ENCODE results near the gene RBMX. TPM values are rescaled to one million over a fixed set of nuclear protein-coding genes. Genes with fewer than 3 reads are reported as not detected.
A peak's percentile ranks its signal among the peaks of the same experiment; 100 is the strongest.
"Not testable (repeated sequence)": the region's sequence is repeated elsewhere in the genome, so short reads cannot be mapped to it uniquely, and the experiment has no call there.

The RBMX gene
- total RNA-seq = 100 to 1,000 TPM; 296 to 315 TPM

GRCh38 chrX:136880452-136881013 lies at the start of gene RBMX:
Gene RBMX (minus strand): TSS chrX:136880725. CDS start chrX:136879427, 1,298 bp downstream.
- H3K4me1 Mint-ChIP-seq (ENCODE audit: low read depth) = peaks cover 23% of the 10 kb centered on the region

GRCh38 chrX:136921438-136921837 lies 40.9 kb upstream of the RBMX start:
- ATAC-seq (replicated peaks in 1 of 2) = not testable (repeated sequence)

More at GRCh38 chrX:136880452-136881013, at the start of gene RBMX:
- H3K36me3 Mint-ChIP-seq (ENCODE audit: insufficient read depth in 2 of 2) = peaks cover 14 to 28% of the 10 kb centered on the region in 2 donors
- peak within 1 kb of the TSS; percentile 99 for H3K27ac Mint-ChIP-seq
- ATAC-seq (replicated peaks in 1 of 2) (peak; percentile 95), DNase-seq (peak; percentile 87 to 89)
- H3K4me3 Mint-ChIP-seq = peak within 1 kb of the TSS; percentile 89 to 98
- no peaks in the 10 kb centered on the region for H3K27me3 Mint-ChIP-seq (ENCODE audit: low read depth)
- no peaks in the 10 kb centered on the region for H3K9me3 Mint-ChIP-seq

GRCh38 chrX:136920001-136920400 lies 39.5 kb upstream of the RBMX start:
- no peak overlapping the region for H3K27ac Mint-ChIP-seq
- ATAC-seq (replicated peaks in 1 of 2) (no peak), DNase-seq (no peak)
- H3K27me3 Mint-ChIP-seq (ENCODE audit: low read depth) = no peaks in the 10 kb centered on the region
- no peak overlapping the region for H3K4me3 Mint-ChIP-seq
- H3K36me3 Mint-ChIP-seq (ENCODE audit: insufficient read depth in 2 of 2) = no peaks in the 10 kb centered on the region
- peaks cover 0 to 3% of the 10 kb centered on the region in 2 donors for H3K9me3 Mint-ChIP-seq
- H3K4me1 Mint-ChIP-seq (ENCODE audit: low read depth) = no peaks in the 10 kb centered on the region

More at GRCh38 chrX:136921438-136921837, 40.9 kb upstream of the RBMX start:
- H3K4me1 Mint-ChIP-seq (ENCODE audit: low read depth); H3K27ac Mint-ChIP-seq; H3K36me3 Mint-ChIP-seq (ENCODE audit: insufficient read depth in 2 of 2); H3K27me3 Mint-ChIP-seq (ENCODE audit: low read depth); H3K9me3 Mint-ChIP-seq; DNase-seq; H3K4me3 Mint-ChIP-seq: not testable (repeated sequence)

GRCh38 chrX:136916827-136917226 lies 36.3 kb upstream of the RBMX start:
- ATAC-seq (replicated peaks in 1 of 2) = no peak
- H3K4me1 Mint-ChIP-seq (ENCODE audit: low read depth) = peaks cover 6% of the 10 kb centered on the region
- no peaks in the 10 kb centered on the region for H3K9me3 Mint-ChIP-seq
- H3K36me3 Mint-ChIP-seq (ENCODE audit: insufficient read depth in 2 of 2) = no peaks in the 10 kb centered on the region
- H3K27ac Mint-ChIP-seq = no peak overlapping the region
- H3K27me3 Mint-ChIP-seq (ENCODE audit: low read depth) = no peaks in the 10 kb centered on the region
- no peak overlapping the region for H3K4me3 Mint-ChIP-seq
- no peak for DNase-seq

- Mint-ChIP-seq H3K27ac (peak overlapping the region; percentile 40), H3K4me3 (peak overlapping the region; percentile 29 to 72), H3K4me1 (ENCODE audit: low read depth) (peaks cover 26% of the 10 kb centered on the region)
- not testable (repeated sequence) for ATAC-seq (replicated peaks in 1 of 2); H3K9me3 Mint-ChIP-seq; H3K27me3 Mint-ChIP-seq (ENCODE audit: low read depth); H3K36me3 Mint-ChIP-seq (ENCODE audit: insufficient read depth in 2 of 2); DNase-seq
Measured at GRCh38 chrX:136911661-136912060, 31.1 kb upstream of the RBMX start.

GRCh38 chrX:136911253-136911652 lies 30.7 kb upstream of the RBMX start:
- no peak for ATAC-seq (replicated peaks in 1 of 2)
- no peak for DNase-seq
- Mint-ChIP-seq H3K4me1 (ENCODE audit: low read depth) (peaks cover 26% of the 10 kb centered on the region), H3K4me3 (peak overlapping the region; percentile 29 to 72), H3K27me3 (ENCODE audit: low read depth) (peaks cover 6% of the 10 kb centered on the region), H3K27ac (peak overlapping the region; percentile 75), H3K36me3 (ENCODE audit: insufficient read depth in 2 of 2) (no peaks in the 10 kb centered on the region), H3K9me3 (no peaks in the 10 kb centered on the region)

GRCh38 chrX:136910565-136911035 lies 30.1 kb upstream of the RBMX start:
- Mint-ChIP-seq H3K27ac (no peak overlapping the region), H3K27me3 (ENCODE audit: low read depth) (peaks cover 6% of the 10 kb centered on the region), H3K4me1 (ENCODE audit: low read depth) (peaks cover 26% of the 10 kb centered on the region), H3K4me3 (peak overlapping the region; percentile 72 to 98), H3K9me3 (no peaks in the 10 kb centered on the region), H3K36me3 (ENCODE audit: insufficient read depth in 2 of 2) (no peaks in the 10 kb centered on the region)
- no peak for DNase-seq
- no peak for ATAC-seq (replicated peaks in 1 of 2)

- Mint-ChIP-seq H3K9me3 (no peaks in the 10 kb centered on the region), H3K27ac (peak overlapping the region; percentile 11), H3K4me1 (ENCODE audit: low read depth) (peaks cover 26% of the 10 kb centered on the region), H3K27me3 (ENCODE audit: low read depth) (peaks cover 6% of the 10 kb centered on the region), H3K36me3 (ENCODE audit: insufficient read depth in 2 of 2) (no peaks in the 10 kb centered on the region), H3K4me3 (peak overlapping the region; percentile 72 to 98)
- ATAC-seq (replicated peaks in 1 of 2) = peak; percentile 68 to 70
- DNase-seq = peak; percentile 62 to 66
Measured at GRCh38 chrX:136909706-136910564, 29.4 kb upstream of the RBMX start.

GRCh38 chrX:136909119-136909705 lies 28.7 kb upstream of the RBMX start:
- H3K4me1 Mint-ChIP-seq (ENCODE audit: low read depth) = peaks cover 26% of the 10 kb centered on the region
- H3K4me3 Mint-ChIP-seq = peak overlapping the region; percentile 72 to 98
- no peaks in the 10 kb centered on the region for H3K36me3 Mint-ChIP-seq (ENCODE audit: insufficient read depth in 2 of 2)
- peak overlapping the region; percentile 11 for H3K27ac Mint-ChIP-seq
- peak; percentile 81 for ATAC-seq (replicated peaks in 1 of 2)
- H3K9me3 Mint-ChIP-seq = no peaks in the 10 kb centered on the region
- peak; percentile 71 to 72 for DNase-seq
- H3K27me3 Mint-ChIP-seq (ENCODE audit: low read depth) = peaks cover 6% of the 10 kb centered on the region

GRCh38 chrX:136907621-136908020 lies 27.1 kb upstream of the RBMX start:
- Mint-ChIP-seq H3K36me3 (ENCODE audit: insufficient read depth in 2 of 2) (no peaks in the 10 kb centered on the region), H3K27ac (no peak overlapping the region), H3K4me3 (peak overlapping the region in 1 of 2 donors; percentile 41), H3K27me3 (ENCODE audit: low read depth) (peaks cover 9% of the 10 kb centered on the region), H3K9me3 (no peaks in the 10 kb centered on the region), H3K4me1 (ENCODE audit: low read depth) (peaks cover 26% of the 10 kb centered on the region)
- no peak for ATAC-seq (replicated peaks in 1 of 2)
- no peak for DNase-seq

GRCh38 chrX:136906921-136907510 lies 26.5 kb upstream of the RBMX start:
- Mint-ChIP-seq H3K9me3 (no peaks in the 10 kb centered on the region), H3K27me3 (ENCODE audit: low read depth) (peaks cover 15% of the 10 kb centered on the region), H3K4me3 (no peak overlapping the region), H3K36me3 (ENCODE audit: insufficient read depth in 2 of 2) (no peaks in the 10 kb centered on the region), H3K27ac (no peak overlapping the region), H3K4me1 (ENCODE audit: low read depth) (peaks cover 22% of the 10 kb centered on the region)
- ATAC-seq (replicated peaks in 1 of 2) (no peak), DNase-seq (no peak)

- not testable (repeated sequence) for ATAC-seq (replicated peaks in 1 of 2); H3K9me3 Mint-ChIP-seq; DNase-seq; H3K36me3 Mint-ChIP-seq (ENCODE audit: insufficient read depth in 2 of 2); H3K27me3 Mint-ChIP-seq (ENCODE audit: low read depth); H3K4me3 Mint-ChIP-seq; H3K27ac Mint-ChIP-seq; H3K4me1 Mint-ChIP-seq (ENCODE audit: low read depth)
Measured at GRCh38 chrX:136904067-136904466, 23.5 kb upstream of the RBMX start.

GRCh38 chrX:136900071-136900470 lies 19.5 kb upstream of the RBMX start:
- not testable (repeated sequence) for H3K4me3 Mint-ChIP-seq; H3K27me3 Mint-ChIP-seq (ENCODE audit: low read depth); H3K27ac Mint-ChIP-seq; H3K36me3 Mint-ChIP-seq (ENCODE audit: insufficient read depth in 2 of 2); H3K4me1 Mint-ChIP-seq (ENCODE audit: low read depth); DNase-seq; ATAC-seq (replicated peaks in 1 of 2); H3K9me3 Mint-ChIP-seq
